Neural cell (in vitro differentiated cells): Measurements from ENCODE around the gene CD300LG. TPM values are rescaled to one million over a fixed set of nuclear protein-coding genes. Genes with fewer than 3 reads are reported as not detected.
A peak's percentile ranks its signal among the peaks of the same experiment; 100 is the strongest.

Source experiments
- H2AFZ ChIP-seq: fragments of 200-600, 300-800 bp; sonication (generic), shearing (Covaris generic); 2 replicates; pipeline ENCODE4 v1.6.0; 2014; ENCODE audit warnings: low read depth, mild to moderate bottlenecking, antibody characterized with exemption, low read length, moderate library complexity
- H3F3A ChIP-seq: fragments of 200-600 bp; shearing (Covaris generic); 2 replicates; pipeline ENCODE4 v1.6.1; 2016; ENCODE audit warnings: mild to moderate bottlenecking, moderate library complexity, mixed read lengths, antibody characterized with exemption, low read length; ENCODE audit not compliant: insufficient read depth, poor library complexity, severe bottlenecking
- H3K27ac ChIP-seq: fragments of 200-600, 300-800 bp; sonication (generic), shearing (Covaris generic); 2 replicates; pipeline ENCODE4 v1.5.1; 2014; ENCODE audit warnings: mild to moderate bottlenecking, low read length, moderate library complexity
- H3K27me3 ChIP-seq: fragments of 300-800, 200-600 bp; sonication (generic), shearing (Covaris generic); 2 replicates; pipeline ENCODE4 v1.6.0; 2014; ENCODE audit warnings: mild to moderate bottlenecking, low read depth, low read length, moderate library complexity; ENCODE audit not compliant: insufficient read depth
- H3K36me3 ChIP-seq: fragments of 300-800, 200-600 bp; sonication (generic), shearing (Covaris generic); 2 replicates; pipeline ENCODE4 v1.5.1; 2014; ENCODE audit warnings: mild to moderate bottlenecking, antibody characterized with exemption, low read length, moderate library complexity; ENCODE audit not compliant: insufficient read depth
- H3K4me2 ChIP-seq: fragments of 300-800, 200-600 bp; sonication (generic), shearing (Covaris generic); 2 replicates; pipeline ENCODE4 v1.6.0; 2014; ENCODE audit warnings: mild to moderate bottlenecking, low read length
- H3K4me3 ChIP-seq: fragments of 300-800, 200-600 bp; sonication (generic), shearing (Covaris generic); 2 replicates; pipeline ENCODE4 v1.5.1; 2014; ENCODE audit warnings: mild to moderate bottlenecking, low read length, moderate library complexity
- H3K79me2 ChIP-seq: fragments of 200-600 bp; shearing (Covaris generic); replicated peaks from 2 replicates; pipeline ENCODE4 v1.6.0; 2014; ENCODE audit warnings: mild to moderate bottlenecking, low read length, moderate library complexity; ENCODE audit not compliant: insufficient read depth
- H3K9ac ChIP-seq: fragments of 300-800, 200-600 bp; sonication (generic), shearing (Covaris generic); 2 replicates; pipeline ENCODE4 v1.6.1; 2016; ENCODE audit warnings: mild to moderate bottlenecking, low read length, mixed read lengths
- H3K9me2 ChIP-seq: fragments of 200-600 bp; shearing (Covaris generic); 2 replicates; pipeline ENCODE4 v1.6.1; 2016; ENCODE audit warnings: mild to moderate bottlenecking, low read length, mixed read lengths; ENCODE audit not compliant: insufficient read depth
- H3K9me3 ChIP-seq: fragments of 200-600, 300-800 bp; sonication (generic), shearing (Covaris generic); 2 replicates; pipeline ENCODE4 v1.6.1; 2016; ENCODE audit warnings: mild to moderate bottlenecking, mixed run types, low read length, moderate library complexity, mixed read lengths
- H4K20me1 ChIP-seq: fragments of 200-600 bp; shearing (Covaris generic); 2 replicates; pipeline ENCODE4 v1.6.1; 2016; ENCODE audit warnings: mild to moderate bottlenecking, mixed run types; ENCODE audit not compliant: insufficient read depth
- EP300 ChIP-seq: fragments of 450-650 bp; conservative IDR thresholded peaks from 2 replicates; pipeline ENCODE4 v1.6.1; 2014; ENCODE audit warnings: antibody characterized with exemption, mild to moderate bottlenecking, moderate library complexity; ENCODE audit not compliant: poor library complexity, severe bottlenecking
- EZH2 ChIP-seq: fragments of 200-600, 300-800 bp; shearing (Covaris generic), sonication (generic); IDR thresholded peaks from 2 replicates; pipeline ENCODE4 v1.6.1; 2014; ENCODE audit warnings: antibody characterized with exemption, low read length, borderline replicate concordance, mild to moderate bottlenecking; ENCODE audit not compliant: insufficient read depth, poor library complexity, severe bottlenecking
- MXI1 ChIP-seq: fragments of 450-650 bp; conservative IDR thresholded peaks from 2 replicates; pipeline ENCODE4 v1.6.1; 2014; ENCODE audit warnings: antibody characterized with exemption, mild to moderate bottlenecking; ENCODE audit not compliant: poor library complexity, severe bottlenecking
- POLR2AphosphoS5 ChIP-seq: IDR thresholded peaks from 2 replicates; pipeline ENCODE4 v1.6.1; 2012
- RAD21 ChIP-seq: fragments of 450-650 bp; conservative IDR thresholded peaks from 2 replicates; pipeline ENCODE4 v1.6.1; 2014; ENCODE audit warnings: antibody characterized with exemption, mild to moderate bottlenecking, moderate library complexity
- SMC3 ChIP-seq: fragments of 450-650 bp; conservative IDR thresholded peaks from 2 replicates; pipeline ENCODE4 v1.6.1; 2014; ENCODE audit warnings: antibody characterized with exemption, mild to moderate bottlenecking, moderate library complexity; ENCODE audit not compliant: poor library complexity
- TAF1 ChIP-seq: IDR thresholded peaks from 2 replicates; pipeline ENCODE4 v1.6.1; 2012; ENCODE audit warnings: low read depth
- polyA plus RNA-seq: library from polyadenylated mRNA; depleted of rRNA; stranded (reverse); fragments of >200 nt; gene quantifications from 2 replicates; pipeline ENCODE4 v1.2.3, GENCODE V29; 2014
- TF ChIP-seq, protein P1 (sequence below): fragments of 450-650 bp; IDR thresholded peaks from 2 replicates; pipeline ENCODE4 v1.5.1; 2014; ENCODE audit warnings: antibody characterized with exemption, mild to moderate bottlenecking, moderate library complexity; ENCODE audit not compliant: poor library complexity, severe bottlenecking

Gene CD300LG
- polyA plus RNA-seq, 1 donor from 2014 or later, result not detected

DNA sequence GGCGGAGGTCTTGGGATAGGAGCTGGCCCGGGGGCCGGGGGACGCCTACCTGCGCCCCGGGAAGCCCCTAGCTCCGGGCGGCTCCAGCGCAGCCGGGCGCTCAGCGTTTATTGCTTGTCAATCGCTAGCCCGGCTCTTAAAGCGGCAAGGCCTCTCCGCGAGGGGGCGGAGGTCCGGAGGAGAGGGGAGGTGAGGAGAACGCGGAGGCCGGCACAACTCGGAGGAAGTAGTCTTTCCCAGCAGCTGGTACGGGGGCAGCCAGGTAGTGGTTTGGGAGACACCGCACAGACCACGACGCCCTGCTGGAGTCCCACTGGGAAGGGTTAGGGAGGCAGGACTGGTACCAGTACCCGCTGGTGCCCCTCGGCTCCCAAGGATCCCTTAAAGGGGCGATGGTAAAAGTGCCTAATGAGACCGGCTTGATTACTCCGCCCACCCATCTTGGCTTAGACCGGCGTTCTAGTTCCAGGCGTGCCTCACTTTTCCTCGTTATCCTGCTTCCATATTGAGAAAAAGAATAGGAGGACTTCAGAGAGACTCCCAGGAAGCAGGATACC, 60.5 kb downstream of the CD300LG start, which contains the start of gene MPP2:
Gene MPP2 (minus strand): TSS at position 112 of the 557 bp plus-strand sequence. CDS start 3,076 bp downstream, outside the sequence.
- H3K36me3 ChIP-seq, result no peaks in the 10 kb centered on the region
- no peaks in the 10 kb centered on the region for H4K20me1 ChIP-seq
- no peaks in the 10 kb centered on the region for H3F3A ChIP-seq
- no peaks in the 10 kb centered on the region for H3K9me2 ChIP-seq
- H2AFZ ChIP-seq, result peak within 1 kb of the TSS; percentile 95
- TF ChIP-seq, protein P1, sequence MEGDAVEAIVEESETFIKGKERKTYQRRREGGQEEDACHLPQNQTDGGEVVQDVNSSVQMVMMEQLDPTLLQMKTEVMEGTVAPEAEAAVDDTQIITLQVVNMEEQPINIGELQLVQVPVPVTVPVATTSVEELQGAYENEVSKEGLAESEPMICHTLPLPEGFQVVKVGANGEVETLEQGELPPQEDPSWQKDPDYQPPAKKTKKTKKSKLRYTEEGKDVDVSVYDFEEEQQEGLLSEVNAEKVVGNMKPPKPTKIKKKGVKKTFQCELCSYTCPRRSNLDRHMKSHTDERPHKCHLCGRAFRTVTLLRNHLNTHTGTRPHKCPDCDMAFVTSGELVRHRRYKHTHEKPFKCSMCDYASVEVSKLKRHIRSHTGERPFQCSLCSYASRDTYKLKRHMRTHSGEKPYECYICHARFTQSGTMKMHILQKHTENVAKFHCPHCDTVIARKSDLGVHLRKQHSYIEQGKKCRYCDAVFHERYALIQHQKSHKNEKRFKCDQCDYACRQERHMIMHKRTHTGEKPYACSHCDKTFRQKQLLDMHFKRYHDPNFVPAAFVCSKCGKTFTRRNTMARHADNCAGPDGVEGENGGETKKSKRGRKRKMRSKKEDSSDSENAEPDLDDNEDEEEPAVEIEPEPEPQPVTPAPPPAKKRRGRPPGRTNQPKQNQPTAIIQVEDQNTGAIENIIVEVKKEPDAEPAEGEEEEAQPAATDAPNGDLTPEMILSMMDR, result peak; percentile 43
- TF ChIP-seq TAF1 (no peak), MXI1 (peak; percentile 16), EP300 (peak; percentile 17), SMC3 (no peak), RAD21 (no peak), POLR2AphosphoS5 (peak; percentile 49), EZH2 (no peak)
- peak within 1 kb of the TSS; percentile 96 for H3K4me3 ChIP-seq
- peak within 1 kb of the TSS; percentile 99 for H3K9ac ChIP-seq
- H3K27ac ChIP-seq, result peak within 1 kb of the TSS; percentile 95
- peak within 1 kb of the TSS; percentile 86 for H3K4me2 ChIP-seq
- no peaks in the 10 kb centered on the region for H3K9me3 ChIP-seq
- H3K79me2 ChIP-seq, result peaks cover 17% of the 10 kb centered on the region
- H3K27me3 ChIP-seq, result no peaks in the 10 kb centered on the region

DNA sequence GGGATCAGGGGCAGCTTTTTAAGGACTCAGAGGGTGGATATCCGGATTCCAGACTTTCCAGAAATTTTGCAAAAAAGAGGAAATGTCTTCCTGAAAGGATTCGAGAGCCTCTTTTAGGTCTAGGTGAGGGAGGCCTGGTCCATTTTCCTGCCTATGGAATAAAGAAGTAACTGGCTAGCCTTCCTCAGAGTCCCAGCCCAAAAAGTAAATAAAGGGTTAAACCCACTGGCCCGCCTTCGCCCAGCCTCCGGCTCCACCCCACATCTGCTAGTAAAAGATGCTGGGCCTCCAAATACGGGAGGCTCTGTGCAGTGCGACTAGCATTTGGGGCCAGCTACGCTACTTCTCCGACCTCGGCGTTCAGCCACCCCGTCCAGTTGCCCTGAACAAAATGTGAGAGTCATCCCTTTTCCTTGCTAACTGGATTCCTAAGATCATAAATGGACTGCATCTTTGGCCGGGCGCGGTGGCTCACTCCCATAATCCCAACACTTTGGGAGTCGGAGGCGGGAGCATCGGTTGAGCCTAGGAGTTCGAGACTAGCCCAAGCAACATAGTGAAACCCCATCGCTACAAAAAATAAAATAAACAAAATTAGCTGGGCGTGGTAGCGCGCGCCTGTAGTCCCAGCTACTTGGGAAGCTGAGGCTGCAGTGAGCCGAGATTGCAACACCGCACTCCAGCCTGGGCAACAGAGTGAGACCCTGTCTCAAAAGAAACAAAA, 61.2 kb downstream of the CD300LG start:
- H3F3A ChIP-seq, result no peaks in the 10 kb centered on the region
- no peaks in the 10 kb centered on the region for H3K9me3 ChIP-seq
- no peaks in the 10 kb centered on the region for H3K36me3 ChIP-seq
- H3K4me3 ChIP-seq, result peak overlapping the region; percentile 96
- TF ChIP-seq, protein P1, result no peak
- TF ChIP-seq RAD21, result no peak
- TF ChIP-seq MXI1, result peak; percentile 5
- peak overlapping the region; percentile 99 for H3K9ac ChIP-seq
- H3K79me2 ChIP-seq, result peaks cover 17% of the 10 kb centered on the region
- no peaks in the 10 kb centered on the region for H4K20me1 ChIP-seq
- H3K9me2 ChIP-seq, result no peaks in the 10 kb centered on the region
- H2AFZ ChIP-seq, result peak overlapping the region; percentile 40
- peak overlapping the region; percentile 95 for H3K27ac ChIP-seq
- peak overlapping the region; percentile 63 for H3K4me2 ChIP-seq
- H3K27me3 ChIP-seq, result no peaks in the 10 kb centered on the region
